Kidney (tissue), 14 donors: ENCODE measurements around the gene PLAC1. TPM values are rescaled to one million over a fixed set of nuclear protein-coding genes. Genes with fewer than 3 reads are reported as not detected.

Experiments
- DNase-seq, 5 donors: peaks; one replicate each; pipeline ENCODE4 v3.0.0-alpha.2; 2013 to 2020
- FAIRE-seq: peaks from 2 replicates; lab custom pipeline; 2012; peaks lifted over from hg19 to GRCh38; lab: Jason Lieb, UNC
- H3K27ac ChIP-seq, 2 donors: one replicate each; pipeline ENCODE4 v1.7.0; 2013; ENCODE audit warnings: low read depth in 2 of 2, low read length in 2 of 2, inconsistent platforms in 1 of 2
- H3K27me3 ChIP-seq: one replicate; pipeline ENCODE4 v1.7.1; 2013; ENCODE audit warnings: low read length, inconsistent platforms; ENCODE audit not compliant: control insufficient read depth, insufficient read depth
- H3K36me3 ChIP-seq, 3 donors: one replicate each; pipeline versions ENCODE4 v1.7.0 to v1.7.1; 2013; ENCODE audit warnings: low read length in 3 of 3, control low read depth in 1 of 3, inconsistent platforms in 1 of 3; ENCODE audit not compliant: insufficient read depth in 3 of 3, control insufficient read depth in 2 of 3
- H3K4me1 ChIP-seq, 3 donors: one replicate each; pipeline versions ENCODE4 v1.7.0 to v1.7.1; 2013; ENCODE audit warnings: low read length in 3 of 3, inconsistent platforms in 1 of 3, low read depth in 1 of 3; ENCODE audit not compliant: control insufficient read depth in 2 of 3, insufficient read depth in 2 of 3
- H3K4me3 ChIP-seq, 3 donors: one replicate each; pipeline versions ENCODE4 v1.7.0 to v1.8.1; 2013; ENCODE audit warnings: low read length in 3 of 3, control low read depth in 1 of 3, inconsistent platforms in 1 of 3
- H3K9ac ChIP-seq, 3 donors: one replicate each; pipeline versions ENCODE4 v1.7.0 to v1.7.1; 2013; ENCODE audit warnings: low read length in 3 of 3, control low read depth in 1 of 3, inconsistent platforms in 1 of 3
- H3K9me3 ChIP-seq, 3 donors: one replicate each; pipeline versions ENCODE4 v1.7.0 to v1.7.1; 2013; ENCODE audit warnings: low read length in 3 of 3, control low read depth in 1 of 3, inconsistent platforms in 1 of 3; ENCODE audit not compliant: control insufficient read depth in 2 of 3, insufficient read depth in 1 of 3
- intact Hi-C: fragments of 100-400 bp; cut with DNase I; formaldehyde crosslinking; loops from one replicate; pipeline ENCODE4 v1.11.1; 2022
- polyA plus RNA-seq: library from polyadenylated mRNA; stranded (reverse); fragments of 350-450 nt; fragmentation: Illumina TruSeq; extraction: RNeasy Lipid Tissue Mini Kit (QIAGEN cat#74804); gene quantifications from one replicate; pipeline ENCODE4 v1.2.3, GENCODE V29; 2014; ENCODE audit warnings: low read depth, low replicate concordance; ENCODE audit not compliant: insufficient read depth
- total RNA-seq: library from RNA; stranded (reverse); fragmentation: NEBNext Ultra II Directional; extraction: Animal tissue kit (Norgen Biotek cat#: 25700); gene quantifications from one replicate; pipeline ENCODE4 v1.2.1, GENCODE V29; 2021
- TF ChIP-seq, protein P1 (sequence below): IDR thresholded peaks from 3 replicates; pipeline ENCODE4 v1.5.1; 2012; ENCODE audit warnings: mild to moderate bottlenecking, moderate library complexity, borderline replicate concordance; ENCODE audit not compliant: insufficient read depth; ENCODE audit errors: extremely low read depth
- donor health status: control.
- donor health status: control.
- donor health status: control.
- donor health status: control.
- donor health status: control.
- donor health status: DM: yes; HTN: yes; CAD: no.
- donor health status: Normal renal cell carcinoma (clear cell type).

The PLAC1 gene
- total and polyA plus RNA-seq, 2 donors from 2014 or later, result not detected

DNA sequence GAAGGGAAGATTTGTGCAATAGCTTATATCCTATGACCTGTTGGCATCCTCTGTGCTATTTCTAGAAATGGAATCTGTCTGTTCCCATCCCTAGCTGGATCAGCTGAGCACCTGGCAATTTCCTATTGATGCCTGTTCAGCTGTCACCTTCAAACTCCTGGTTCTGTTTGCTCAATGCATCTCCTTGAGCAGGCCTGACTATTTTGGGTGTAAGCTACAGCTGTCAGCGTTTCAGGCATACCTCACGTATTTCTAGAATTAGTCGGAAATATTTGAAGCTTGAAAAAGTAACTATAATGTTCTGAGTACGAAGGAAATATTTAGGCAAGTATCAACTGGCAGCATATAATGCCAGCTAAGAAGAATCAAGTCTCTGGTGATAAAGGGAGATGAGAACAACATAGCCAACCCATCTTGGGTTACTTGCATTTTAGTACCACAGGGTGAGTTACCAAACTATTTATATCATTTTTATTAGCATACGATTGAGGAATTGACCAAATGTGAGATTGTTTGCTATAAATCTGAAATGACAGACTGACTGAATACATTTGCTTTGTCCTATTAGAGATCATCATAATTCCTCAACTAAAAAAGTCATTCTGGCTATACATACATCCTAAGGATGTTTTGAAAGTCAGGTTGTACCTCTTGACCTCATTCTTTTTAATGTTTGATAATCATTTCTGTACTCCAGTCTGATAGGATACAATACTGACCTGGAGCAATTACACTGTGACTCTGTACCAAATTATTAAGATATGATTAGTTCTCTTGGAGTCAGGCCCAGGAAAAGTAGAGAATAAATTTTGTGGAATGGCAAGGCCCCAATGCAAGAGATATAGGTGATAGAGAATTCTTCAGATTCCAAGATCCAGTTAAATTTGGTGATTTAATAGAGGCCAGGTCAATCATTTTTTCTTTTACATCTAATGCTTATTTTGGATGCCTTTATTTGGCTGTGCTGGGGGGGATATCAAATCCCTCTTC is 36.4 kb upstream of the PLAC1 start:
- no peaks in the 10 kb centered on the region for H3K4me1 ChIP-seq
- DNase-seq, result no peak
- no peaks in the 10 kb centered on the region for H3K9me3 ChIP-seq
- no peaks in the 10 kb centered on the region for H3K36me3 ChIP-seq
- no peak overlapping the region for H3K27ac ChIP-seq
- TF ChIP-seq, protein P1, sequence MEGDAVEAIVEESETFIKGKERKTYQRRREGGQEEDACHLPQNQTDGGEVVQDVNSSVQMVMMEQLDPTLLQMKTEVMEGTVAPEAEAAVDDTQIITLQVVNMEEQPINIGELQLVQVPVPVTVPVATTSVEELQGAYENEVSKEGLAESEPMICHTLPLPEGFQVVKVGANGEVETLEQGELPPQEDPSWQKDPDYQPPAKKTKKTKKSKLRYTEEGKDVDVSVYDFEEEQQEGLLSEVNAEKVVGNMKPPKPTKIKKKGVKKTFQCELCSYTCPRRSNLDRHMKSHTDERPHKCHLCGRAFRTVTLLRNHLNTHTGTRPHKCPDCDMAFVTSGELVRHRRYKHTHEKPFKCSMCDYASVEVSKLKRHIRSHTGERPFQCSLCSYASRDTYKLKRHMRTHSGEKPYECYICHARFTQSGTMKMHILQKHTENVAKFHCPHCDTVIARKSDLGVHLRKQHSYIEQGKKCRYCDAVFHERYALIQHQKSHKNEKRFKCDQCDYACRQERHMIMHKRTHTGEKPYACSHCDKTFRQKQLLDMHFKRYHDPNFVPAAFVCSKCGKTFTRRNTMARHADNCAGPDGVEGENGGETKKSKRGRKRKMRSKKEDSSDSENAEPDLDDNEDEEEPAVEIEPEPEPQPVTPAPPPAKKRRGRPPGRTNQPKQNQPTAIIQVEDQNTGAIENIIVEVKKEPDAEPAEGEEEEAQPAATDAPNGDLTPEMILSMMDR, result no peak
- H3K9ac ChIP-seq, result no peak overlapping the region
- FAIRE-seq, result no peak
- no peaks in the 10 kb centered on the region for H3K27me3 ChIP-seq
- intact Hi-C loops, result no loop called here
- H3K4me3 ChIP-seq, result no peak overlapping the region

DNA sequence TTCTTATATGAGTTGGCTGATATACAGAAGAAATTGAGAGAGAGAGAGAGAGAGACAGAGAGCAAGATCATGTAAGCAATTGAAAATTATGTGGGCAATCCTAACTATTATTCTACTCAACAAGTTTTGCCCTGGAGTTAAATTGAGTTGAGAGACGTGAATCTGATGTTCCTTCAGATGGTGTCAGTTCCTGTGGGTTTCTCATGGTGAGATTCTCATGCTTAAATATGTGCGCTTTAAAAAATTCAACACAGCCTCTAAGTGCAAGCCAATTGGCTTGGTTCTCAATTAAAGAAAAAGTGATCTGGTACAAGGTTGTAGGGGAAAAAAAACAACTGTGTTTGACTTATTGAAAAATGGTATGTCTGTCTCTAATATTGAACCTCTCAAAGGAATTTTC is 35.4 kb upstream of the PLAC1 start:
- TF ChIP-seq, protein P1, result no peak
- FAIRE-seq (no peak), DNase-seq (no peak)
- Histone ChIP-seq H3K9me3 (no peaks in the 10 kb centered on the region), H3K4me1 (no peaks in the 10 kb centered on the region), H3K36me3 (no peaks in the 10 kb centered on the region), H3K27me3 (no peaks in the 10 kb centered on the region), H3K9ac (no peak overlapping the region), H3K27ac (no peak overlapping the region), H3K4me3 (no peak overlapping the region)
- intact Hi-C loops, result no loop called here

DNA sequence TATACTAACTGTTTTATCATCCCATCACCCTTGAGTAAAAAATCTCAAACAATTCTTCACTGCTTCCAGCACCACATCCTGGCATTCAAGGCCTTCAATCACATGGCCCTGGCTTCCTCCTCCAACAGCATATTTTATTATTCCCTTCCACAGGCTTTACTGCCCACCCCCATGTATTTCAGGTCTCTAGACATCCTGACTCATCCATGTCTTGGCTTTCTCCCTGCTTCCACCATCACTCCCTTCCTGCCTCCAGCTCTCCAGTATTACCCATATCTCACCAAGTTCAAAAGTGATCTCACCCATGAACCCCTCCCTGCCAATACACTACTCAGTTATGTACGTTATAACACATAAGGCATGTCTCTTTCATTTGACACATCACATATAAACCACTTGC is 34.7 kb upstream of the PLAC1 start:
- TF ChIP-seq, protein P1, result no peak
- Histone ChIP-seq H3K4me1 (no peaks in the 10 kb centered on the region), H3K27me3 (no peaks in the 10 kb centered on the region), H3K4me3 (no peak overlapping the region), H3K9me3 (no peaks in the 10 kb centered on the region), H3K36me3 (no peaks in the 10 kb centered on the region), H3K27ac (no peak overlapping the region), H3K9ac (no peak overlapping the region)
- intact Hi-C loops, result no loop called here
- FAIRE-seq (no peak), DNase-seq (no peak)
